8988T (cell line): ENCODE data around the gene ARHGAP8.
"Not testable (repeated sequence)": the region's sequence is repeated elsewhere in the genome, so short reads cannot be mapped to it uniquely, and the experiment has no call there.

Experiments used
- DNase-seq: peaks from one replicate; pipeline ENCODE4 v3.0.0; 2011

Gene ARHGAP8

DNA sequence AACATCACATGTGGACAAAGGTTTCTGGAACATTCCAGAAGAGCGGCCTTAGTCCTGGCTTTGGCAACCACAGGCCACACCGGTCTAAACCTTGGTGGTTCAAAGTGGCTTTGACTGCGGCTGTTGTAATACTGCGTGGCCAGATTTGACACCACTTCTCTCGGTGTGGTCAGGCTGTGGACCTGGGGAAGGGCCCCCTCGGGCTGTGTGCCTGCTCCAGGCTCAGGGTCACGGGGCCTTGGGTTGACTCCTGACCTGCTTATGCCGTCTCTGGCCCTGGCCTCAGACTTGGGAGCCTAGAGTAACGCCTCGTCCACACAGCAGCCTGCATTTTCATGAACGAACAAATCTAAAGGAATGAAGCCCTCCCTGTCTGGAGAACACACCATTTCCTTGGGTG lies 139.4 kb downstream of the ARHGAP8 start:
- DNase-seq = no peak

GRCh38 chr22:44892243-44892642 lies 139.9 kb downstream of the ARHGAP8 start:
- DNase-seq = no peak

GRCh38 chr22:44892803-44893730 lies 140.7 kb downstream of the ARHGAP8 start:
- DNase-seq = no peak

GRCh38 chr22:44893731-44894080 lies 141.3 kb downstream of the ARHGAP8 start:
- no peak for DNase-seq

- DNase-seq = no peak
Measured at GRCh38 chr22:44894321-44894720, 141.9 kb downstream of the ARHGAP8 start.

DNA sequence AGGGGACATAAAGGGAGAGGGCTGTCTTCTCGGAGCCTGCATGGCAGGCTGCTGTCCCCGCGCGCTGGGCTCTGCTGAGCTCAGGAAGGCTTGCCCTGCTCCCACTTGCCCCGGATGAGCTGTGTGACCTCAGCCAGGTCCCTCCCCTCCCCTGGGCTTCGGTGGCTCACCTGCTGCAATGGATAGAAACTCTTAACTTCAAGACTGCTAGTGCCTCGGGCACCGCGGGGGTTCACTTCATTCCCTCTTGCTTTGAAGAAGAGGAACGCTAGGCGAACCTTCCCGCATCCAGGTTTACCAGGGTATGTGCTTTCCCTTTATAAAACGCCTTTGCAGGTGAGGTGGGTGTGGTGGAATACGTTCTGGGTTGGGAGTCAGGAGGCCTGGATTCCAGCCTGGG lies 142.4 kb downstream of the ARHGAP8 start:
- DNase-seq = no peak

DNA sequence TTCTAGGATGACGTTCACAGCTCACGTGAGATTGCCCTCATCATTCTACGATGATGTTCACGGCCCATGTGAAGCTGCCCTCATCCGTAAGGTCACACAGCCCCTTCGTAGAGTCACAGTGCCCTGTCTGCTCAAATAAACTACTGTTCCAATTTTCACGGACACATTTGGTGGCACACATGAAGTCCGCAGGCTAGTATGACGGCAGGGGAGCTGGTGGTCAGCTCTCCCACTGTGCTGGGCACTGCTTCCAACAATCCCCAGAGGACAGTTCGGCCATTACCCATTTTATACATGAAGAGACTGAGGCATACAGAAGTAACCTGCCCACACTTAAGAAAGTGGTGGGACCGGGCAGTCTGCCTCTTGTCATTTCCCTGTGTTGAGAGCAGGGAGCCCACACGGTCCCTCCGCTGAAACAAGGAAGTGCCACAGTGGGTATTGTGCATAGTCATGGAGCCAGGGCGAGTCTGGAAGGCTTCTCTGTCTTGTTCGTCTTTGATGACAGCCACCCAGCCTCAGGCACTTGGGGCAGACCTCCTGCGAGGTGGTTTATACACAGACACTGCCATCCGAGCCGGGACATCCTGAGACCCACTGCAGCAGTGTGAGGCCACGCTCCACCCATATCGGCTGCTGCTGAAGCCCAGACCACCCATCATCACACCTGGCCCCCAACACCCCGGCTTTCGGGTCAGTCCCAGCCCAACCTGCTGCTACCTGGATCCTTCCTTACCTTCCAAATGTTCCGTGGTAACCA lies 143.1 kb downstream of the ARHGAP8 start:
- DNase-seq = no peak

GRCh38 chr22:44898236-44898635 lies 145.9 kb downstream of the ARHGAP8 start:
- DNase-seq = no peak

DNA sequence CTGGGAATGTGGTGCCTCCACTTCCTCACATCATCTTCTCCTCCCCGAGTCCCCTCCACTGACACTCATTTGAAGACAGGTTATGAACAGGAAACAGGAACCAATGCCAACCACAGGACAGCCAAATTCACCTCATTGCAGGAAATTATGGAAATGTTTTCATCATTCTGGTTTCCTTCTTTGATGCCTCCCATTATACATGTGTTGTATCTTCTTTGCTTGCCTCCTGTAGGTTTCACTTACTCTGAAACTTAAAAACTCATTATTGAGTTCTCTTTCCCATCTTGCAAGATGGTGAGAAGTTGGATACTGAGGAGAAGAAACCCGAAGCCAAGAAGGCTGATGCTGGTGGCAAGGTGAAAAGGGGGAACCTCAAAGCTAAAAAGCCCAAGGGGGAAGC lies 148.9 kb downstream of the ARHGAP8 start:
- no peak for DNase-seq

DNA sequence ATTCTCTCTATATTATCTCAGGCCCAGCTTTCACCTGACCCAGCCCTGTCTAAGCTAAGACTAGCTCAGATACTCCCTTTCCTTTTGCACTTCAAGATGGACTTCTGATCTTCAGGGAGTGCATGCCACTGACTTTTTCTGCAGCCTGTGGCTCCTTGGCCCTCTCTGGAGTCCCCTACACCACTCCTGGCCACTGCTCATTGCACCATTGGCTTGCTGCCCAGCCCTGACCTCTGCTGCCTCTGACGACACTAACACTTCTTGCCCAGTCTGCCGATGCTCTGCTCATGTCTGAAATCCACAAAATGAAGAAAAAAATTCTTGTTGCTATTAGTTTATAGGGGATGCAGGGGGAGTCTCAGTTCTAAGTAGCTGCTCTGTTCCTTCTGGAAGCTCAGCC lies 150.8 kb downstream of the ARHGAP8 start:
- DNase-seq = not testable (repeated sequence)

GRCh38 chr22:44904492-44905152 lies 152.2 kb downstream of the ARHGAP8 start:
- DNase-seq = not testable (repeated sequence)

- DNase-seq = no peak
Measured at GRCh38 chr22:44906248-44906936, 154.0 kb downstream of the ARHGAP8 start.

GRCh38 chr22:44906999-44907644 lies 154.7 kb downstream of the ARHGAP8 start:
- DNase-seq = no peak

DNA sequence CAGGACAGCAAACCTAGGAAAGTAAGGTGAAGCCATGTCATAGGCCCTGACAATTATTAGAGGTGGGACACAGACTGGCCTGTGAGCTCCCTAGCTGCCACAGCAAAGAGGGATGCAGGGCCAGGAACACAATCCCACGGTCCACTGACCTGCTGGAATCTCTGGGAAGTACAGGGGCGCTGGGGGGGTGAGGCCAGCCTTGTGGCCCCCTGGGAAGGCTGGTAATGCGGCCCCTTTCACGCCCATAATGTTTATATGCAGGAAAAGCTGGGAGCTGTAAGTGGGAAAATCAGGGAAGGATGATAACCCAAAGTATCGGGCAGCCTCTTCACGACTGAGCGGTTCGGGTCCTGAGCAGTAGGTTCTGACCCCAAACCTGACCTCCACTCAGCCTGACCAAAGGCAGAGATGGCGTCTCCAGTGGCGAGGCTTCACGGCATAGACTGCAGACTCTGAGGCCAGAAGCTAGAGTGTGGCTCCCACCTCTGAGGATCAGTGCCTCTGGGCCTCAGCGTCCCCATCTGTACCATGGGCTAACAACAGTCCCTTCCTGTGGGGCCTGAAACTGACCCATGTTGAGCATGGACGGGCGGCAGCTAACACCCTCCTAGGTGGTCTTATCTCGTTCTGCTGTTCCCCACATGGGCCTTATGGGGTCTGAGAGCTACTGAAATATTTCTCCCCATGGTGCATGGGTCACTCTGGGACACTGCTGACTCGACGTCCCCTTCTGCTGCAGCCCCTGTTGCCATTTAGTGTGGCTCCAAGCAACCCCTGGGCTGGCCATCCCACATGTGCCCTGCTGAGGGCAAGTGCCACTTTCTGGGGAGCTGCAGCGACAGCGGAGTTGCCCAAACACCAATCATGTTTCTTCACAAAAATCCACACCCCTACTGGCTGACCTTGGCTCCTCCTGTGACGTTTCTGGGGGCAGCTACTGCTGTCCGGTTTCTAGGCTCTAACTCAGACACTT lies 155.7 kb downstream of the ARHGAP8 start:
- DNase-seq = no peak

DNA sequence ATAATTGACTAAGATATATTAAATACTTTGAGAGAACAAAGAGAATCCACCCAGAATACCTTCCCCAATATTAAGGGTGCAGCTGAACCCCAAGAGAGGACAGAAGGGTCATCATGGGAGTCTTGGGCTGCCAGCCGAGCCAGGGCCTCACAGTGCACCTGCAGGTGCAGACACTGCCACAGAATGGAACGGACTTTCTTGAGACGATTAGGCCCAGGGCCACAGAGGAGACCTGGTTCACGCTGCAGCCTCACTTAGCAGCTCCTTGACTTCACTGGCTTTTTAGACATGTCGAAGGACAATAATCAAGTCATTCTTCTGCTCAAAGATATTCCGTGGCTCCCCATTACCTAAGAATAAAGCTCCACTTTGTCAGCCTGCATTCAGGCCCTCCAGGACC lies 156.9 kb downstream of the ARHGAP8 start:
- DNase-seq = no peak
